OCI-LY1 (cell line): ENCODE results near the gene KCNK3.

ENCODE experiments used
- EZH2 ChIP-seq: fragments of 200-600 bp; sonication (generic), shearing (Covaris generic); IDR thresholded peaks from 2 replicates; pipeline ENCODE4 v1.8.0; 2017; ENCODE audit warnings: borderline replicate concordance, mixed run types, mild to moderate bottlenecking, antibody characterized with exemption, low read length, moderate library complexity, mixed read lengths
- TF ChIP-seq, protein P1 (sequence below): fragments of 200-600 bp; sonication (generic), shearing (Covaris generic); IDR thresholded peaks from 2 replicates; pipeline ENCODE4 v1.5.1; 2017; ENCODE audit warnings: mild to moderate bottlenecking, antibody characterized with exemption, low read length, moderate library complexity, mixed read lengths

DNA sequence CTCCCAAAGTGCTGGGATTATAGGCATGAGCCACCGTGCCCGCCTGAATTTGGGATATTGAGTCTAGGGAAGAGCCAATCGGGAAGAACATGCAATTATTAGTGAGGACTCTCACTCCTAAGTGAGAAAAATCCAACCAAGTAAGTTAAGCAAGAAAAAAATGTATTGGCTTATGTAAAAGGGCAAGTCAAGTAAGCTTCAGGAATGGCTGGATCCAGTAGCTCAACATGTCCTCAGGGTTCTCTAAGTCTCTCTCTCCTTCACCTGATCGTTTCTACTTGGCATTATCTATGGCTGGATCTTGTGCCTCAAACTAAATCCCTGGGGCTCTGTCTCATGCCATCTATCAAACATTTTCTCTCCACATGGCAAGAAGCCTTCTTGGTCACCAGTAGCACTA lies 35.3 kb upstream of the KCNK3 start:
- TF ChIP-seq, protein P1, sequence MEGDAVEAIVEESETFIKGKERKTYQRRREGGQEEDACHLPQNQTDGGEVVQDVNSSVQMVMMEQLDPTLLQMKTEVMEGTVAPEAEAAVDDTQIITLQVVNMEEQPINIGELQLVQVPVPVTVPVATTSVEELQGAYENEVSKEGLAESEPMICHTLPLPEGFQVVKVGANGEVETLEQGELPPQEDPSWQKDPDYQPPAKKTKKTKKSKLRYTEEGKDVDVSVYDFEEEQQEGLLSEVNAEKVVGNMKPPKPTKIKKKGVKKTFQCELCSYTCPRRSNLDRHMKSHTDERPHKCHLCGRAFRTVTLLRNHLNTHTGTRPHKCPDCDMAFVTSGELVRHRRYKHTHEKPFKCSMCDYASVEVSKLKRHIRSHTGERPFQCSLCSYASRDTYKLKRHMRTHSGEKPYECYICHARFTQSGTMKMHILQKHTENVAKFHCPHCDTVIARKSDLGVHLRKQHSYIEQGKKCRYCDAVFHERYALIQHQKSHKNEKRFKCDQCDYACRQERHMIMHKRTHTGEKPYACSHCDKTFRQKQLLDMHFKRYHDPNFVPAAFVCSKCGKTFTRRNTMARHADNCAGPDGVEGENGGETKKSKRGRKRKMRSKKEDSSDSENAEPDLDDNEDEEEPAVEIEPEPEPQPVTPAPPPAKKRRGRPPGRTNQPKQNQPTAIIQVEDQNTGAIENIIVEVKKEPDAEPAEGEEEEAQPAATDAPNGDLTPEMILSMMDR, result no peak
- no peak for TF ChIP-seq EZH2
